ENCODE results near the gene BUD23.
"Not testable (repeated sequence)": the region's sequence is repeated elsewhere in the genome, so short reads cannot be mapped to it uniquely, and the experiment has no call there.

Gene BUD23

GRCh38 chr7:73701357-73701995, 18.1 kb downstream of the BUD23 start:
- DNase-seq, result peak; percentile 28

- DNase-seq, result no peak
Measured at GRCh38 chr7:73702226-73702625, 18.8 kb downstream of the BUD23 start.

- no peak for DNase-seq
Measured at GRCh38 chr7:73702665-73703064, 19.3 kb downstream of the BUD23 start.

- no peak for DNase-seq
Measured at GRCh38 chr7:73703225-73703624, 19.8 kb downstream of the BUD23 start.

- peak; percentile 34 for DNase-seq
Measured at GRCh38 chr7:73703757-73704639, 20.6 kb downstream of the BUD23 start.

- no peak for DNase-seq
Measured at GRCh38 chr7:73704640-73705550, 21.5 kb downstream of the BUD23 start.

- no peak for DNase-seq
Measured at GRCh38 chr7:73705551-73705920, 22.1 kb downstream of the BUD23 start.

- DNase-seq, result no peak
Measured at GRCh38 chr7:73706126-73707044, 23.0 kb downstream of the BUD23 start.

- DNase-seq, result peak; percentile 12
Measured at GRCh38 chr7:73707045-73707631, 23.7 kb downstream of the BUD23 start.

GRCh38 chr7:73708961-73709549, 25.7 kb downstream of the BUD23 start:
- DNase-seq, result no peak

GRCh38 chr7:73712773-73713172, 29.4 kb downstream of the BUD23 start:
- DNase-seq, result no peak

- not testable (repeated sequence) for DNase-seq
Measured at GRCh38 chr7:73713319-73713718, 29.9 kb downstream of the BUD23 start.

- DNase-seq, result no peak
Measured at GRCh38 chr7:73715648-73716317, 32.4 kb downstream of the BUD23 start.

- no peak for DNase-seq
Measured at GRCh38 chr7:73716318-73716890, 33.0 kb downstream of the BUD23 start.

GRCh38 chr7:73717025-73717807, 33.8 kb downstream of the BUD23 start:
- DNase-seq, result no peak

- peak; percentile 78 for DNase-seq
Measured at GRCh38 chr7:73717991-73718405, 34.6 kb downstream of the BUD23 start.

GRCh38 chr7:73718438-73718881, 35.1 kb downstream of the BUD23 start:
- peak; percentile 28 for DNase-seq

GRCh38 chr7:73718905-73719805, 35.8 kb downstream of the BUD23 start, which contains the start of gene STX1A:
STX1A (minus strand) TSS chr7:73719669; CDS start chr7:73719631, 38 bp downstream.
- peak; percentile 73 for DNase-seq
